T-helper 2 cell (primary cell): ENCODE measurements around the gene EDEM3.
A peak's percentile ranks its signal among the peaks of the same experiment; 100 is the strongest.
"Not testable (repeated sequence)": the region's sequence is repeated elsewhere in the genome, so short reads cannot be mapped to it uniquely, and the experiment has no call there.

Source experiments
- DNase-seq, 5 experiments: peaks; one replicate each; pipeline versions ENCODE4 v3.0.0 to v3.0.0-alpha.2; 2012 to 2022

The EDEM3 gene

DNA sequence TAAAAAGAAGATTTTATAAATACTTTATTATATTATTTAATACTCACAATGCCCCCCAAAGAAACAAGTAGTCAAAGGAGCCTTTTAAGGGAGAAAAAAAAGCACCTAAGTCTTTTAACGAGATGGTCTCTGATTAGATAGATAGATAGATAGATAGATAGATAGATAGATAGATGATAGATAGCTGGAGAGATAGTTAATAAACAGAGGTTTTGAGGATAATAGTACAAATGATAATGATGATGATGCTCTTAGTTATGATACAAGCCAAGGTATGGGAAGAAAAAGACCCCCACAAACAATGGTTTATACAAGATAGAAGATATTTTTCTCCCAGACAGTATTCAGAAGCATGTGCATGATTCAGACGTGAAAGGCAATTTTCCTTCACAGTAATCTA lies 14.6 kb upstream of the EDEM3 start:
- no peak for DNase-seq

DNA sequence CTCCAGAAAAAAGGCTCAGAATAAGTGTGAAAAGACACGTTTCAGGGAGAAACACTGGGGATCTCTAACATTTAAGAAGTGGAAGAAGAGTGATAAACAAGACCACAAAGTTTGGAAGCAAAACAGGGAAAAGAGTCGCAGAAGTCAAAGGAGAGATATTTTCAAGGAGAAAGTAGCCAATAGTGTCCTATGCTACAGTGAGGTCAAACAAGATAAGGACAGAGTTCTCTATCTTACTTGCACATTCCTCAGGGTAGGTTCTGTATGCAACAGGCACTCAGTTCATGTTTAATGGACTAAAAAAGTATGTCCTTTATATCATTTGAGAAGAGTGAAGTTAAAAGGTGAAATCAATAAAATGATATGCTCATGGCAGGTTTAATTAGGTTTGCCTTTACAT lies 13.8 kb upstream of the EDEM3 start:
- DNase-seq, result no peak

DNA sequence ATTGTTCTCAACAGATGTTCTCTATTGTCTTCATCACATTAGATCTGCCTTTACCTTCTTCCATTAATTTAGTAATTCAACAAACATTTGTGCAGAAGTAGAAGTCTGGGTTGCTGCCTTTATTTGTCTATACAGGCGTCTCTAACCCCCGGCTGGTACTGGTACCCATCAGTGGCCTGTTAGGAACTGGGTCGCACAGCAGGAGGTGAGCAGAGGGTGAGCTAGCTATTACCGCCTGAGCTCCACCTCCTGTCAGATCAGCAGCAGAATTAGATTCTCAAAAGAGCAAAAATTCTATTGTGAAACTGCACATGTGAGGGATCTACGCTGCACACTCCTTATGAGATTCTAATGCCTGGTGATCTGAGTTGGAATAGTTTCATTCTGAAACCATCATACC lies 12.9 kb upstream of the EDEM3 start:
- no peak for DNase-seq

DNA sequence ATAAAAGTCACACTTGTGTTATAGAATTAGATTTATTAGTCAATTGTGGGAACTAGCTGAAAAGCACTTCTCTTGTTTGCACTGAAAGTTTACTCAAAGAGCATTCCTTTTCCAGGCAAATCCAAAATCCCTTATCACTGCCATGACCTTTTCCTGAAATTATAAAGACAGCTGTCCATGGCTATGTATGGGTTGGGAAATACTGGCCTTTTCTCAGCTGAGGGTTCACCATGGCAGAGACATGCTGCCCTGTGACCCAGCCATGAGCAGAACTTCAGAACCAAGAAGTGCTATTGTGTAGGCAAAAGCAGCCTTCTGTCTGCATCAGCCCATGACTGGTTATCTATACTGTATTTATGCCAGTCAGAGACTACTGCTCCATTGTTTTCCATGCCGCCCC lies 9.8 kb upstream of the EDEM3 start:
- no peak for DNase-seq

DNA sequence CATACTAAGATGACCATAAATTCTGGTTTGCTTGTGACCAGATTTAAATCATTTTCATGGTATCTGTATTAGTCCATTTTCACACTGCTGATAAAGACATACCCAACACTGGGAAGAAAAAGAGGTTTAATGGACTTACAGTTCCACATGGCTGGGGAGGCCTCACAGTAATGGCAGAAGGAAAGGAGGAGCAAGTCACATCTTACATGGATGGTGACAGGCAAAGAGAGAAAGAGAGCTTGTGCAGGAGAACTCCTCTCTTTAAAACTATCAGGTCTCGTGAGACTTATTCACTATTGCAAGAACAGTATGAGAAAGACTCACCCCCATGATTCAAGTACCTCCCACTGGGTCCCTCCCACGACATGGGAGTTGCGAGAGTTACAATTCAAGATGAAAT lies 8.9 kb upstream of the EDEM3 start:
- DNase-seq, result not testable (repeated sequence)

DNA sequence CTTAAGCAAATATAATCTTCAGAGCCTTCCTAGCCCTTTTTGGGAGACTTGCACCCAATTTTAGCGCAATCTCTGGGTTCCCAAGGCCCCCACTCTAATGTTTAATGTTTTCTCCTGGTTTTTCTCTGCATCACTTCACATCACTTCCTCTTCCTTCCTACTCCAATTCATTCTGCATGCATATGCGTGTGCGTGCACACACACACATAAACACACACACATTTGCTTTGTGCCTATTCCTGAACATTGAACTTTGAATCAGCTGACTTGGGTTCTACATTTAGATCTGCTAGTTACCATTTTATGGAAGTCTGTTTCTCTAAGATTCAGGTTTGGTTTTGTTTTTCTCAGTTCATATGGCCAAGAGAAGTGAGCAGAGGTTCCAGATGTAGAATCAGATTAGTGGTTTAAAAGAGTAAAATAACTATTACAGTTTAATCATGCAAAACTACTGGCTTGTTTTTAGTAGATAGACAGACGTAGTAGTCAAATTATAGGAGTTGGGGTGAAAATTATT lies 7.4 kb upstream of the EDEM3 start:
- no peak for DNase-seq

DNA sequence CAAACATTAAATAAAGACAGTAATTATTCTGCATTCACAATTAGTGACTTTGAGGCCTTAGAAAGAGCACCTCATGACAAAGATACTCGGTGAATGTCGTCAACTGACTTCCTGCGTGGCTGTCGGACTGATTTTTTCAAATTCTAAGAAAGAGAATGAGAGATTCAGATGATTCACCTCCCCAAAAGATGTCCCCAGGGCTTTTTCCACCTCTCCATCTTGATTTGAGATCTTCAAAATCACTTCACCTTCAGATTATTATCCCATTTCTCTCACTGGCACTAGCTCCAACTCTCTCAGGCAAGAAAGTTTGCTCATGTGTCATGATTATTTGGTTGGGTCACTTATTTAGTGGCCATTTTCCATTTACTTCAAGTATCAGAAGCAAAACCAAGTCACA lies 5.0 kb upstream of the EDEM3 start:
- DNase-seq, result no peak

DNA sequence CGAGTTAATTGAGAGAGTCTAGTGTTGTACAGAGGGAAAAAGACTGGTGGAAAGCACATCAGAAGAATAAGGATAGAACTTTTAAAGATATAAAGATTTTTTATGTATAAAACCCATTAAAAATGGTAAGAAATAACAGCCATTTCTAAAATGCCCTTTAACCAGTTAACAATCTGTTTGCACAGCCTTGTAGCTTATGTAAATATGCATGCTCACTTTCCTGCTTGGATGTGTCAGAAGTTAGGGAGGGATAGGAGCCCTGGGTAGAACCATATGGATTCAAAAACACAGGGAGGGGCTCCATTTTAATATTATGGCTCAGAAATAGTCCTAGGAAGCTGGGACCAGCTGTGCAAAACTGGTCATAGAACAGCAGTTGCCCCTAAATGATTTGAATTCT lies 4.5 kb upstream of the EDEM3 start:
- DNase-seq, result no peak

DNA sequence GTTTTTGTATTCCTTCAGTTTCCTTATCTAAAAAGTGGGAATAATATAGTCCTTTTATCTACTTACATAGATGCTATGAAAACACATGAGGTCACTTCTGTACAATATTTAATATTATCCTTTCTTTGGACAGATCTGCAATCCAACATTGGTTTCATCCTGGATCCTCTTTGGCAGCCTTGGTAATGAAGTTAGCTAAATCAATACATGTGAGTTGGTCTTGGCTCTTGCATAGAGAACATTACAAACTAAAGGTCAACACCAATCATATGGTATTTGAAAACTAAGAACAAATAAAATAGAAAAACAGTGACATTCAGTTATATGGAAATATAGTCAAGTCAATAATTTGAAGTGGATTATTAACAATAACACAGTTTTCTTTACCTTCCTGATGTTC lies 3.2 kb upstream of the EDEM3 start:
- no peak for DNase-seq

DNA sequence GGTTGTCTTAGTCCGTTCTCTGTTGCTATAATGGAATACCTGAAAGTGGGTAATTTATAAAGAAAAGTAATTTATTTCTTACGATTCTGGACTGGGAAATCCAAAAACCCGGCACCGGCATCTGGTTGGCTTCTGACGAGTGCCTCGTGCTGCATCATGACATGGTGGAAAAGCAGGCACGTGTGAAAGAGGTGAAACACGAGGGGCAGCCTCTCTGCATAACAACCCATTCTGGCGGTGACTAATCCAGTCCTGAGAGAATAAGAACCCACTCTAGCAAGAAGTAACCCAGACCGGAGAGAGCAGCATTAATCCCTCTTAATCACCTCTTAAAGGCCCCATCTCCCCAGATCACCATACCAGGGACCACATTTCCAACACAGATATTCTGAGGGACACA lies 2.7 kb upstream of the EDEM3 start:
- no peak for DNase-seq

DNA sequence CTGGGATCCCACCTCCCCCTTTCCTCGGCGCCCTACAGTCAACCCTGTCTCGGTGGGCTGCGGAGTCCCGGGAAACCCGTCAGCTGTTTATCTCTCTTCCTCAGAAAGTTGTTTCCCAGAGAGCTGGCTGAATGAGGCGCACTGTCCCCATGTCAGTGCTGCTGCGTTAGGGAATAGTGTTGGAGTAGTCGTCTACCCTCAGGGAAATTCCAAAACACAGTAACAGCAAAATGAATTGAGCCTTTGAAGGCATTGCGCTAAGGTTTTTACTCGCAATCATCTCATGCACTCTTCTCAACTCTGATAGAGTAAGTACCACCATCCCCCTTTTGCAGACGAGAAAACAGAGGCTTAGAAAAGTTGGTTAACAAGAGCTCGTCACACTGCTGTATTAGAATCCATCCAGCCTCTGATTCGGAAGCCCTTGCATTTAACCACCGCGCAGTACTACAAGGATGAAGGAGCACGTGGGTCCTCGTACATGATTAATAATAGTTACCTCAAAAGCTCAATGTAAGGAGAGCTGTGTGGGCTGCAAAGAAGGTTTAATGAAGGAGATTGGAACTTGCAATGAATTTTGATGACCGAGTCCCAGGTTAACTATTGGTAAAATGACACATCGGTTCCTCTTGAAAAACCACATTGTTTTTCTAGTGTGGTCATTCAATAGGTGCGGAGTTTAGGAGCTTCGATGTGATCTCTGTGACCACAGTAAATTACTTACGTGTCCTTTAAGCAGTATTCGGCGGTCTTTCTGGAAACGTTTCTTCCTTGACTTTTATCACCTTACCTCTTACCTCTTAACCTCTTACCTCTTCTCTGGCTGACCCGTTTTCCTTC lies 788 bp upstream of the EDEM3 start:
- peak in 1 of 5 experiments; percentile 69 for DNase-seq

DNA sequence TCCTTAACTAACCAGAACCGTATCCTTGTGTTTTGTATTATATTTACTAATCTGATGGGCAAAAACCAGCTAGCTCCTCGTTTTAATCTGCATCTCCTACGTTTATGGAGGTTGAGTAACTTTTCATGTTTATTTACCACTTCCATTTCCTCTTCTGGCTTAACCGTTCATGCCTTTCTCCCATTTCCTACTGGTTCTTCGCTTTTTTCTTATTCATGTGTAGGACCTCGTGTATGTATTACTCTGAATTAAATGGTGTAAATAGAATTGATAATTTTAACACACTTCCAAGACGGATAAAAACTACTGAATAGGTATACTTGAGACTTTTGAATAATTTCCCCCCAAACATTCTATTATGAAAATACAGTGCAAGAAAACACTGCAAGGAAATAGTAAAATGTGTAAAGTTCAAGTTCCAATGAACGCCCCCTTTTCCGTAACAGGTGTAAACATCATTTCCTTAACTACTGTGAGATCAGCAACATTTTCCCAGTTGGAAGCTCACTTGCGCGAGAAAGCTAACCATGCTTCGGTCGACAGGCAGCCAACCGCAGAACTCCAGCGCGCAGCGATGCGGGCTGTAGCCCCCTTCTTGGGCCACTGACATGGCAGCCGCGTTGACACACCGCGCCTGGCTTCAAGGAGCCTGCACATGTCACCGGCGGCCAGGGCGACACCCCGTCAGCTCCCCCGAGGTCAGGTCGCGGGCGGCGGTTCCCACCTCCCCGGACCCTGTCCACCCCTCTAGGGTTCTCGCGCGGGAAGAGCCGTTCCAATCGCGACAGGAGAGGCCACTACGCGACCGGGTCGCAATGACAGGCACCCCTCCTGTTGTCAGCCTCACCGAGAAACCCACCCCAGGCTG lies 816 bp downstream of the EDEM3 start:
- peak in 3 of 5 experiments; percentile 16 to 60 (median 35) for DNase-seq

DNA sequence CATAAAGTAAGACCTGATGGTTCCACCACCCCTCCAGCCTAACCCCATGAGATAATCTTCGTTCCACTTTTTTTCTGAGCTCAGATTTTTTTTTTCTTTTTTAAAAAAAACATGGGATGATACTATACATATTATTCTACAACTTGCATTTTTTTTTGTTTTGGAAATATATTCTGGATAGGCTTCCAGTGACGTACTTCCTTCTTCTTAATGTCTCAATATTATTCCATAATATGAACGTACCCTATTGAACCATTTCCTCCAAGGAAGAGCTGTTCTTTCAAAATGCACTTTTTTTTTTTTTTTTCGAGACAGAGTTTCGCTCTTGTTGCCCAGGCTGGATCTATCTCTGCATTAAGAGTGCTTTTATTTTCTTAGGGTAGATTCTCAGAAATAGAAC lies 1.5 kb downstream of the EDEM3 start:
- DNase-seq, result no peak

DNA sequence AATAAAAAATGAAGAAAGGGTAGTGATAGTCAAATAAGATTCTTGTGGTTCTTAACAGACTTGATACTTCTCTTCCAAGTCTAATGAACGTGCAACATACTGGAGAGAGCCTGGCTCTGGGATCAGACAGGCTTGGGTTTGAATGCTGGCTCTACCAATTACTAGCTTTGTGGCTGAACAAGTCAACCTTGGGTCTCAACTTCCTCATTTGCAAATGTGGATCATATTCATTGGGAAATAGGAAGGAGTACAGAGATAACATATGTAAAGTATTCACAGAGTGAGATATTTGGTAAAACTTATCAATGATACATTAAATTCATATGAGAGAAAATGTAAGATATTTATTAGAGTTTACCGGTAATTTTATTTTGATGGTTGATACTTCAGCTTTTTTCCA lies 2.0 kb downstream of the EDEM3 start:
- DNase-seq, result no peak

DNA sequence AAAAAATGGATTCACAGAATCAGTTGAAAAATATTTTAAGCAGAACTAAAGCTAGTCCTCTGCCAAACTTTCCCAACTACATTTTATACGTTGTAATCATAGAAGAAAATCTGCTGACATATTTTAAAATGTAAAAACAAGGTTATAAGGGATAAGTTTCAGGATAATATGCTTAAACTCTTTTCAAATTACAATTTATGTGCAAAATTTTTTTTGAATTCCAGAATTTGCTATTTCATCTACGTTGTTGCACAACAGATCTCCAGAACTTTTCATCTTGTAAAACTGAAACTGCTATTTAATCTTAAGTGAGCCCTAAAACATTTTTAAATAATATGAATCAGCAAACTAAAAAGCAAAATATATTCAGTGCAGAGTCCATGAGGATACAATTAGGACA lies 5.9 kb downstream of the EDEM3 start:
- DNase-seq, result no peak

DNA sequence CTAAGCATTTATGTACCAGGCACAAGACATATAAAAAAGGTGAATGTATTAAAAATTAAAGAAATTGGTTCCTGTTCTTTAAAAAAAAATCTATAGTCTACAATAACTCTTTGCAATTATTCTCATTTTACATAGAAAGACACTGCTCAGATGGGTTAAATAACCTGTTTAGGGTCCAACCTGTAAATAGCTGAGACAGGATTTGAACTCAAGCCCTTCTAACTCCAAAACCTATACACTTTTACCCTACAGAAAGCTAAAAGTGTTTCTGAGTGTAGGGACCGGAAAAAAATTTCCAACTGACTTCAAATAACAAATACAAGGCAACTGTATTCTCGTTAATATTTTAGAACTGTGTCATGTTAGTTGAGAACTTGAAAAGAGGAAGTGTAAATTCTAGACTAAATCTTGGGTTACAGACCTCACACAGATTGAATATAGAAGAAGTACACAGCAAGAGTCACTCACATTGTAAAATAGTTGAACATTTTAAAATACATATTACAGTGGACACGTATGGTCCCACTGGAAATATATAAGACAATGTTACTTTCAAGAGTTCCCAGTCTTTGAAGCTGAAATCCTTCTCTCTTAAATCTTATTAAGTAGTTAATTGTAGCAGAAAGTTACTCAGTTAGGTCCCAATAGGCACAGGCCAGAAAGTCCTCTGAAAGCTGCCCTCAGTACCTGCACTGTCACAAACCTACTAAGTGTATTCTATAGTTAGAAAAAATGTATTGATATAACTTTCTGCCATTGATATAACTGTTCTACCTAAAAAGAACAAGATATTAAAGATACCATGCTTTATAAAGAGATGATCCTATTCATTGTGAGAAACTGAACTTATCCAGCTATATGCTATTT lies 7.3 kb downstream of the EDEM3 start:
- no peak for DNase-seq

DNA sequence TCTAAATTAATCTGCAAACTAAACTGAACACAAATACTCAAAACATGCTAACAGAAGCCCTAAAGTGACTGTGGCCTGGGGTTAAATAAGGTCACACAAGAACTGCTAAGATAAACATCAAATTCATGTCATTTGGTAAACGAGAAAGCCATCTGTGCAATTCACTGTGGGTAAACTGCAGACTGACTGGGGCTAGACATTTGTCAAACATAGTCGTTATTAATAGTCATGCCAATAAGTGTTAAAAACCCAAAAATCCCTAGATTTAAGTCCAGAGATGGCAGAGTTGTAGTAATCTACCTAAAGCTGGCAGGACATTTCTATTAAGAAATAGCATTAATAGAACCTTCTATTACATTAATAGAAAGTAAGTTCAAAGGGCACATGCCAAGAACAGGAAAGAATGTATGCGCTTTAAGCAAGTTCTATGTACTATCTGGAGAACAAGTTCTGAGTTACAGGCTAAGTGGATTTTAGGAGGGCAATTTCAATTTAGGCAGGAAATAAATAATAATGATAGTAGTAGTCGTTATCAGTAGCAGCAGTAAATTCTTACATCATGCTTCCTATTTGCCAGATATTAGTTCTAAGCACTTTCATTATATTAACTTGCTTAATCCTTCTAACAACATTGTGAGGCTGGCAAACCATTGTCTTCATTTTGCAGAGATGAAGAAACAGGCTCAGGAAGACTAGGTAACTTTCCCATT lies 8.6 kb downstream of the EDEM3 start:
- DNase-seq, result peak in 2 of 5 experiments; percentile 20 to 93

DNA sequence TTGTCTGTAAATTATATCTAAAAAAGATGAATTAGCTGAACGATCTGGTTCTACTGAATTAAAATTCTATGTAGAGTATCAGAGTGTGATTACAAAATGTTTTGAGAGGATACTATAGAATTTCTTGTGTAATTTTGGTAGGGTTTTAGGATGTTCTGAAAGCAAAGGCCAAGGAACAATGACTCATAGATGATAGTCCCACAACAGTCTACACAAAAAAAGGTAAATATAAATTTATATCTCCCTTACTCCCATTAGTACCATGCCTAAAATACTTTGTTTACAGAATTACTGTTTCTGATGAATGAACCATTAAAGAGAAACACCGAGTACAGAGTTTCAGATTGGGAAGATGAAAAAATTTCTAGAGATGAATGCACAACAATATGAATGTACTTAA lies 9.5 kb downstream of the EDEM3 start:
- no peak for DNase-seq

DNA sequence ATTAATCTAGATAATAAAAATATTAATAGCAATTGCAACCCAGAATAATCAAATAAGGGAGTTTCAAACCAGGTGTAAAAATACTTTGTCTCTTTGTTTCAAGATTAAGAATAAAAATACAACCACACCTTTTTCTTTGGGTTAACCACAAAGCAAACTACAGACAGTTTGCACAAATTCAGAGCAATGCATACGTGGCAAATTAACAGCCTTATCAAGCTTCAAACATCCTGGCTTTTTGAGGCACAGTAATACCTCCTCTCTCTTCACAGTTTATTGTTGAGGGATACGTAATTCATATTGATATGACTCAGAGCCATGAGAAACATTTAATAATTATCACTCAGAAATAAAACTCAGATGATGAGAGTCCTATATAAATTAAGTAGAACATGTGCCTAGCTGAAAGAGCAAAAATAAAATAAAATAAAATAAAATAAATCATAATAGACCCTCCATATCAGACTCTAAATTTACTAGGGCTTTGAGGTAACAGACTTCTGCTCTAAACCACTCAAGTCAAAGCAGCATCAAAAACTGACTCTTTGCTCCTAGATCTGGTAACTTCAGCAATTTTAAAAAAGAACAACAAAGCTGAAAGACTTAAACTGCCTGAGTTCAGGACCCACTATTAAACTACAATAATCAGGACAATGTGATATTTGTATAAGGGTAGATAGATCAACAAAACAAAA lies 11.4 kb downstream of the EDEM3 start:
- DNase-seq, result peak in 2 of 5 experiments; percentile 65 to 96

DNA sequence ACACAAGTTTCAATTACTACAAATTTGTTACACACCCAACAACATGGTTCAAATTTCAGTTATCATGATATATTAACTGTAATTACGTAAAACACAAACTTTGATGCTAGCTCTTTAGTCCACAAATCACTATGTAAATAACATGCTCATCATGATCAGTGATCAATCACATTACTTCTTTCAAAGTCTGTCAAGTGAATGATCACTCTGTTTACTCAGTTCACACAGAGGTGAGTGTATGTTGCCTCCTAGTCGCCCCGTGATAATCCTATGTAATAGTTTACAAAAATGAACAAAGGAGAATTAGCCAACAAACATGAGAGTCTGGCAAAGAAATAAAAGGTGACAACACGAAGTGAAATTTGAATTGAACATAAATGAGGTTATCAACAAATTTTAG lies 14.3 kb downstream of the EDEM3 start:
- no peak for DNase-seq

DNA sequence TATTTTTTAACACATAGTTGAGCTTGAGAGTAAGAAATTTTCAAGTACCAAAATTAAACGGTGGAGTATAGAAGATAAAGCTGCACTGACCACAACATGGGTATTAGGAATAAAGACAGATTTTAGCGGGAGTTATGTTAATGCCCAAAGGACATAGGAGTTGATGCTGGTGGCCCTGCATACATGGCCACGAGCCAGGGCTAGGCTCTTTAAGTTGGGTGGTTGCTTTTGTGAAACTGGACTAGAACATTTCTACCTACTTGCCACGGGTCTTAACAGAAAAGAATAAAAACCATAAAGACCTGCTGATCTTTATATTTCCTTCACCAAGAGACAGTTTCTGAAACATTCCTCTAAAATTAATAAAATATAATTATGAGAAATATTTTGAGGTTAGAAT lies 14.9 kb downstream of the EDEM3 start:
- no peak for DNase-seq

DNA sequence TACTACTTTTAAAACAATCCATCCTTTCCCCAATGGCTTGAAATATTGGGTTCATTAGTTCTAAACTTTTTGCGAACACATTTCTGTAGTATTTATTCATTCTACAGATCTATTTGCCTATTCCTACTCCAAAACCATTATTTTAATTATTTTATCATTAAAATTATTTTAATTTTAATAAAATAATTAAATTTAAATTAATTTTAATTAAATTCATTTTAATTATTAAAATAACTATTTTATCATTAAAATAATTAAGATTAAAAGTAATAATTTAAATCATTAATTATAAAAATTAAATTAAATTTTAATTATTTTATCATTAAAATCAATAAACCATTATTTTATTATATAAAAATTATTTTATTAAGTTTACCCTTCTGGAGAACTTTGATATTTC lies 15.6 kb downstream of the EDEM3 start:
- no peak for DNase-seq
